HG03558 (cell line): Measurements from ENCODE around the gene FAM13B.
"Not testable (repeated sequence)": the region's sequence is repeated elsewhere in the genome, so short reads cannot be mapped to it uniquely, and the experiment has no call there.

Source experiments
- ATAC-seq: cut with Tn5 transposase; IDR thresholded peaks from one replicate; pipeline ENCODE4 v1.9.1; 2021; ENCODE audit warnings: moderate number of reproducible peaks; ENCODE audit not compliant: unreplicated experiment; ENCODE audit errors: extremely low read depth

Gene FAM13B

DNA sequence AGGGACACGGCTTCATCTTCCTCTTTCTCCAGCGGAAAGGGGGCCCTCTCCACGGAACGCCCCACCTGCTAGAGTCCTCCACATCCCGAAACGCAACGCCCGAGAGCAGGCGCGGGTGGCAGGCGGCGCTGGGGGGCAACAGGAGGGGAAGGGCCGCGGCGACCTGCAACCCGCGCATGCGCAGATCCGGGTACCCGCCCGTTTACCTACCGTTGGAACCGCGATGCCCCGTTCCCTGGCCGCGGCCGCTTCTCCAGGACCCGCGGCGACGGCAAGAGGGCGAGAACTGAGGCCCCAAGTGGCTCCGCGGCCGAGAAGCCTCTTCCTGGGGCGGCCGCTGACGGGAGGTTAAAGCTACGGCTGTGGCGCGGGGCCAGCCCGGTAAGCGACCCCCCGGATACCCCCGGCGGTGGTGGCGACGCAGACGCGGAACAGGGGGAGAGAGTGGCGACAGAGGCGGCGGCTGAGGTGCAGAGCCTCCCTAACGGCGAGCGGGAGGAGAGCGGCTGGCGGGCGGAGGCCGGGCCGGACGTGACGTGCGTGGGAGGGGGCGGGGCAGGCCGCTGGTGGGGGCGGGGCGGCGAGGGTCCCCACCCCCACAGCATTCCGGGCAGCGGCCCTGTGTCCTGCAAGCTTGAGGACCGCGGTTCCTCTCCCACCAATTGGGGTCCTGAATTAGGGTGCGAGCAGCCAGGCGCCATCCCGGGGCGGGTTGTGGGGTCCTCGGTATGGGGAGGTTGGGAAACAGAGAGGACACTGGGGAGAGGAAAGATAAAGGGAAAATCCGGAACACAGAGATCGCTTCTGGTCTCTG, at the start of gene FAM13B:
Gene FAM13B, minus strand, starts transcription at position 508 of the 814 bp plus-strand sequence. CDS start 13,968 bp downstream, outside the sequence.
- peak; percentile 29 for ATAC-seq

DNA sequence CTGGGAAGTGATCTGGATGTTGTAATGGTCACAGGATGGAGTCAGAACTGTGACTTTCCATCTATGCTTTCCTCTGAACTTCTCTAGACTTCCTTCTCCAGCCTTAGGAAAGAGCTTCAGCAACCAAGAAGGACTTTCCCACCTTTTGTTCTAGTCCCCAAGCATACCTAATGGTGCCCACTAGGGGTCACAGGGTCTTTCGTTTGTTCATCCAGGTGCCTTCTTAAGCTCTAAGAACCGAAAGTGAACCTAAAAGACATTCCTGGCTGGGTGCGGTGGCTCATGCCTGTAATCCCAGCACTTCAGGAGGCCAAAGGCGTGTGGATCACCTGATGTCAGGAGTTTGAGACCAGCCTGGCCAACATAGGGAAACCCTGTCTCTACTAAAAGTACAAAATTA, 49.2 kb upstream of the FAM13B start:
- ATAC-seq, result no peak

DNA sequence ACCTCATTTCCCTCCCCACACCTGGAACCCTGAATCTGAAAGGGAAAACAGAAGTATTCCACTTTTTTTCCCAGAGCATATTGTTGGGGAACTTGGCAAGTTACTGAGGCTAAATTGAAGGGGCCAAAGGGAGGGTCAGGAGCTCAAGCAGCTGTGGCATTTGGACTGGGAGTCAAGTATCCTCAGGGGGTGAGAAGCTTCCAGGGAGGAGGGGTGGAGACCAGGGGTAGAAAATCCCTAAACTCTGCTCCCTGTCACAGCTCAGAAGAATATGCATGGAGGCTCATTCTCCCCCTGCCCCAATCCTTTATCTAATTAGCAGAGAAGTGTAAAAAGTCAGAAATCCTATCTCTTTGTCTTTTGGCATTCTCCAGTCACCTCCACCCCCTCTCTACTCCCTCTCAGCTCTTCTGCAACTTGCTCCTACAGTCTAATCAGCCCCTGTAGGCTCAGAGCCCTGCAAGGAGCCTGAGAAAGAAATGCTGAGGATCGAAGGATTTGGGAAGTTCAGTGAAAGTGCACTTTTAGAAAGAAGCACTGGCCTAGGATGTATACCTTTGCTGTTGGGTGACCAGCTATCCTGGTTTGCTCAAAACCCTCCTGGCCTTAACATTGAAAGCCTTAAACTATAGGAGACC, 45.2 kb upstream of the FAM13B start:
- ATAC-seq, result no peak

DNA sequence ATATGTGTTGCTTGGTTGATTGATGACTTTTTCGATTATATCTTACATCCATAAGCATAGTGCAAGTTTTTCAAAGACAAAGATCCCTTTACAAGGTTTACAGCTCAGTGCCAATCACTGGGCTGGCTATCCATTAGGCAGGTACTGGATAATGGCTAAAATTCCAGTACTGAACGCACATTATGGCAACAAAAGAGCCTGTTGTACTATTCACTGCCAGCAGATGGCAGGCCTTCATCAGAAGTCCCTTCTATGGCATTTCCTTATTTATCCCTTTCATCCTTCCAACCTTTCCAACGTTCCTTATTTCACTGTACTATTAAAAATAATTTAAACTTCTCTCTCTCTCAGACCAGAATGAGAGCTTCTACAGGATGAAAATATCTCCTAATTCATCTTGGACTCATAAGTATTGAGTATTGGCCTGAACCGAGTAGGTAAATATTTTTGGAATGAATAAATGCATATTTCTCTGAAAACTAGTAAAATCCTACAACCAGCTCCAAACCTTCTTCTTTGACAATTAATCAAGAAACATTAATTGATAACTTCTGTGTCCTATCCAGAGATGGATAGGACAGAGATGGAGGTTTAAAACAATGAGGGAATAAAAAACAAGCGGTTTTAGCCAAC, 44.3 kb upstream of the FAM13B start:
- no peak for ATAC-seq

DNA sequence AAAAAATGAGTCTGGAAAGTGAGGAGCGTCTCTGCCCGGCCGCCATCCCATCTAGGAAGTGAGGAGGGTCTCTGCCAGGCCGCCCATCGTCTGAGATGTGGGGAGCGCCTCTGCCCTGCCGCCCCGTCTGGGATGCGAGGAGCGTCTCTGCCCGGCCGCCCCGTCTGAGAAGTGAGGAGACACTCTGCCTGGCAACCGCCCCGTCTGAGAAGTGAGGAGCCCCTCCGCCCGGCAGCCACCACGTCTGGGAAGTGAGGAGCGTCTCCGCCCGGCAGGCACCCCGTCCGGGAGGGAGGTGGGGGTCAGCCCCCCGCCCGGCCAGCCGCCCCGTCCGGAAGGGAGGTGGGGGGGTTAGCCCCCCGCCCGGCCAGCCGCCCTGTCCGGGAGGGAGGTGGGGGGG, 37.1 kb upstream of the FAM13B start:
- ATAC-seq, result not testable (repeated sequence)

DNA sequence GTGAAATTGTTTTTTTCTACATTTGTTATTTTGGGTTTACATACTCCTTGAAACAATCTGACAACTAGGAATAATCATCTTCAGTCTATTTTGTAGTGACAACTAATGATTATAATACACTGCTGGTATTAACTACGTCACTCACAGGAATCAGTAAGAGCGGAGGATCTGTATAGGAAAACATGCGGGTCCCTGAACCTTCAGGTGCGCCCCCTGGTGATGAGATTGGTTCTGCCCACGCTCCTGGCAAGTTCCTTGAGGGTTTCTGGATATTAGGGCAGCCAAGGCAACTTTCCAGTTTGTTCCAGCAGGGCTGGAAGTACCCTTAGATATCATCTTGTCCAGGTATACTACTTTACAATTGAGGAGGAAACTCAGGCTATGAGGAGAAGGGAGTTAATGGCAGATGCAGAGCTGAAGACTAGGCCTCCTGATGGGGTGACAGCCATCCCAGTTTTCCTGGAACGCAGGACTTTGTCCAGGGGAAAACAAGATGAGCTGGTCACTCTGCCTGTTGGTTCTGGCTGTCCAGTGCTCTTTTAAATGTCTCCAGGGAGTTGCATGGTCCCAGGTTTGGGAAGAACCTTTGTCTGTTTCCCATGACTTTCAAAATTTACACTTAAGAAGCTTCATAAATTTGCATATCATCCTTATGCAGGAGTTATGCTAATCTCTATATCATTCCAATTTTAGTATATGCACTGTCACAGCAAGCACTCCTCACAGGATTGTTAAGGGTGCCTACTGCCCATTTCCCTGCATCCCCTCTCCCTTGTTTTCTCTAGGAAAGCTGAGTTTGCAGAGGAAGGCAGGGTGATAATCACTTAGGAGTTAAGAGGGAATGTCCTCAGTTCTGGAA, 36.1 kb upstream of the FAM13B start:
- no peak for ATAC-seq

DNA sequence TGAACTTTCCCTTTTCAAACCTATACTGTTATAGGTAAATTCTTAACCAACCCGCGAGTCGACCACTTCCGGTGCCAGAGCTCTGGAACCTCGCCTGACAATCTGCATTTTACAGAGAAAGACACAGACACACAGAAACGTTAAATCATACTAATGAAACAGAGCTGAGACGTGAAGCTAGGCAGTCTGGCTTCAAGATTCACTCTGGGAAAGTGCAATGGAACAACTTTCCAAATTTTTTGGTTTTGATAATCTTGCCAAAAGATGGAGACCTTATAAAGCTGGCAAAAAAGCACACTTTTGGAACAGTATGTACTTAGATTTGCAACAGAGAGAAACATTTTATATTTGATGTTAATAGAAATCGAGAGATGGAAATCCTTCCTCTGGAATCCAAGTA, 35.1 kb upstream of the FAM13B start:
- ATAC-seq, result no peak

DNA sequence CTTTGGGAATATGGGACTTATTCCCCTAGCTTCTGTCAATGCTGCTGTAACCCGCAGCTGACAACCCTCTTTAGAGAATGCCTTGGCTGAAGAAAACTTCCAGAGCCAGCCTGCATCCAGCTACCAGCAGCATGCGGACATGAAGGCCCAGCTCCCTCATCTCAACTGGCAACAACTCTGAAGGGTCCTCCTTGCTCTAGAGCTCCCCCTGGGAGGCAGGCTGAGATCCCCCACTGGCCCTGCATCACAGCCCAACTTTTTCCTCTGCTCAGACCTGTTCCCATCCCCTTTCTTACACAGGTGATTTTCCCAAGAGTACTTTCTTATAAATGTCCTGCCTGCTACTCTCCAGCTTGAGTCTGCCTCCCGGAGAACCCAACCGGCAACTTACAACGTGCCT, 32.2 kb upstream of the FAM13B start:
- no peak for ATAC-seq

DNA sequence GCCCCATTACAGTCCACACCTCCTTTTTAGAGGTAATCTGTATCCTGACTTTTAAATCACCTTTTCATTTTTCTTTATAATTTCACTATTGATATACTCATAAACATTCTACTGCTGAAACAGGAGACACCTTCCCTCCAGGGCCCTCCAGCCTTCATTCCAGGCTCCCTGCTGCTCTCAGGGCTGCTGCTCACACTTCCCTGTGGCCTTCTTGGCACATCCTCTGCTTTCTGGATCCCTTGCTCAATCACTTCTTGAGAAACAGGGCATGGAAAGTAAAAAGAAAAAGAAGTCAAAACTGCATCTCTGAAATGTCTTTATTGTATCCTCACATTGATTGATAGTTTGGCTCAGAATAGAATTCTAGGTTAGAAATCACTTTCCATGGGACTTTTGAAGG, 31.6 kb upstream of the FAM13B start:
- no peak for ATAC-seq

DNA sequence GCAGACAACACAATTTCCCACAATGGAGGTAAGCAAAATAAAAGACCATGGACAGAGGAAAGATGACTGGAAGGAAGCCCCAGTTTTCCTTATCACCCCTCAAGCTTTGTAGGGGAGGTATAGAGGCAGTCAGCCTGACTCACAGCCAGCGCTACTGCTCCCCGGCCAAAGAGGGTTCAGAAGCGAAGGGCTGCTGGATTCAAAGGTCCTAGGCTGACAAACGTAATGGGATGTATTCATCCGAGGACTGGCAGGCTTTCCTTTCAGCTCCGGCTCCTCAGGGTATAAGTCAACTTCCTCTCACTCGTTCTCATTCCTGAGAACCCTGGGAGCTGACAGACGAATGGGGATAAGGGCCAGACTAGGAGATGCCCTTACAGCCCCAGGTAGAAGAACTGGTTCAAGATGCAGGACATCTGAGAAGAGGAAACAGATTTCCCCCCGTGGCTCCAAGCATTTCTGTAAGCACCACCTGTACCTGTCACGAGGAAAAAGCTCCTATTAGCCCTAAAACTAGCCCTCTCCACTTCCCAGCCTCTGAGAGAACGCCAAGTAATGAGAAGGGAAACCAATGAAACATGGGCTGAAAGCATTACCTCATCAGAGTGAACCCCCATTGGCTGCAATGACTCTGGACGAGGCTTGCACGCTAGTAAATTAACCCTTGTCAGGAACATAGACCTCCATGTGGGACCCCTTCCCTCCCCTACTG, 22.1 kb upstream of the FAM13B start:
- ATAC-seq, result no peak

DNA sequence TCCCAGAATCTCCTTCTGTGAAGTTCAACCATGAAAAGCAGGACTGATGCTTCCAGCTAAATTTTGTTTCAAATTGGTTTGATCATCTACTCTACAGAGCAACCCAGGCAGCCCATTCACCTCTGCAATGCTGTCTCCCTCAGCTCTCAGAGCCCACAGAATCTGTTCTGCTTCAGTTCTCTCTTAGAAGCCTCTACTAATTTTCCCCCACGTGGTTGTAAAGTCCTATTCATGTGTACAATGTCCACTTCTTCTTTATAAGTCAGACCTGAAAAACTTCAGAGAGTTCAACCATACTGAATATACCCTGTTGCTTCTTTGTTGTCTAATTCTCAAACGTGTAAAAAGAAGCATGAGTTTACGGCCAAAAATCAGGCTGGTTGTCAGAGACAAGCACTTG, 21.3 kb upstream of the FAM13B start:
- ATAC-seq, result no peak

DNA sequence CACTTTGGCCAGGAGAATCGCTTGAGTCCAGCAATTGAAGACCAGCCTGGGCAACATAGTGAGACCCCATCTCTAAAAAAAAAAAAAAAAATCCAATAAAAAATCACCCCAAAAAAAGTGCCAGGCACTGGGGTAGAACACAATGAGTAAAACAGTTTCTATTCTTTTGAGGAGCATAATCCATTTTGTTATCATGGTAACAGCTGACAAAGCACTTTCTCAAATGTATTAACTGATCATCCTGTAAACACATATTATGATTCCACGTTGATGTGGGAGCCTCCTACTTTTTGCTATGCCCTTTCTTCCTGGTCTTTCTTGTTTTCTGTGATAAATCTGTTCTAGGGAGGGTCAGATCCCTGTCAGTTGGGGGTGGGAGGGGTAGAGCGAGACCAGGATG, 20.7 kb upstream of the FAM13B start:
- ATAC-seq, result no peak

DNA sequence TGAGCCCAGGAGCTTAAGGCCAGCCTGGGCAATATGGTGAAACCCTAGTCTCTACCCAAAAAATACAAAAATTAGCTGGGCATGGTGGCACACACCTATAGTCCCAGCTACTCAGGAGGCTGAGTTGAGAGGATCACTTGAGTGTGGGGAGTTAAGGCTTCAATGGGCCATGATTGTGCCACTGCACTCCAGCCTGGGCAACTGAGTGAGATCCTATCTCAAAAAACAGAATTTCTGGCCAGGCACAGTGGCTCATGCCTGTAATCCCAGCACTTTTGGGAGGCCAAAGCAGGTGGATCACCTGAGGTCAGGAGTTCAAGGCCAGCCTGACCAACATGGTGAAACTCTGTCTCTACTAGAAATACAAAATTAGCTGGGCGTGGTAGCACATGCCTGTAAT, 19.8 kb upstream of the FAM13B start:
- not testable (repeated sequence) for ATAC-seq

DNA sequence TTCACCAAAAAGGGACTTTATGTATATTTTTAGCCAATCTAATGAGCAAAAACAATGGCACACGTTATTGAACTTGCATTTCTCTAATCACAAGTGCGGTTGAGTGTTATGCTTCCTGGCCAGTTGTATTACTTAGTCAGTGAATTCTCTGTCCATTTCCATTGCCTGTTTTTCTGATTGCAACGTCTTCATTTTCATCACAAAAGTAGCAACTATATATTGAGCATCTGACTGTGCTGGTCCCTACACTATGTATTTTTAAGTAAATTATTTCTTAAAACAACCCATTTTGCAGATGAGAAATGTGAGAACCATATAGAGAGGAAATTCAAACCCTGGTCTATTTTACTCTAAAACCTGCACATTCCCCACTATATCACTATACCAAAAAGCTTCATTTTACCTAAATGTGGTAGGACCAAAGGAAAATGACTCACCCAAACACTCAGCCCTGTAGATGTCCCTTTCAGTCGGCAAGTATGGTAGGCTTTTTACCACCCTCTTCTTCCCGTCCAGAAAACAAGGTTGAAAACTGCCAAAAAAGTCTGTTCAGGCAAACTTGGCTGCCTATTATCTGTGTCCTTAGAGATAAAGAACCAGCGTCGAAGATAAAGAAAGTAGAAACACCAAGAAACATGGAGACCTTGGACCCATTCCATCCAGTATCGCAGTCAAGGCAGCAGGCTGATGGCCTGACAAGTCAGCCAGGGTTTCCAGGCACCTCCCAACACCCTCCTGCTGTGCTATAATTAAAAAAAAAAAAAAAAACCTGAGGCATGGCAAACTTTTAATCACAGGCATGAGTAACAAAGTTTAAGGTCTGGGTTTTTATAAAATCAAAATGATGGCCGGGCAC, 18.8 kb upstream of the FAM13B start:
- no peak for ATAC-seq

DNA sequence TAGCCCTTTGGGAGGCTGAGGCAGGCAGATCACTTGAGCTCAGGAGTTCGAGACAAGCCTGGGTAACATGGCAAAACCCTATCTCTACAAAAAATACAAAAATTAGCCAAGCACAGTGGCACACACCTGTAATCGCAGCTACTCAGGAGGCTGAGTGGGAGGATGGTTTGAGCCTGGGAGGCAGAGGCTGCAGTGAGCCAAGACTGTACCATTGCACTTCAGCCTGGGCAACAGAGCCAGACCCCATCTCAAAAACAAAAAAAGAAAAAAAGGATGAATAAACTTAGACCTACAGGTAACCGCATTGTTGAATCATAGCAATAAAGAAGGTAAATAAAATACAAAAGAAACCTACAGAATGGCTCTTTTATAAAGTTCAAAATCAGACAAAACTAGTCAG, 12.4 kb upstream of the FAM13B start:
- ATAC-seq, result not testable (repeated sequence)

DNA sequence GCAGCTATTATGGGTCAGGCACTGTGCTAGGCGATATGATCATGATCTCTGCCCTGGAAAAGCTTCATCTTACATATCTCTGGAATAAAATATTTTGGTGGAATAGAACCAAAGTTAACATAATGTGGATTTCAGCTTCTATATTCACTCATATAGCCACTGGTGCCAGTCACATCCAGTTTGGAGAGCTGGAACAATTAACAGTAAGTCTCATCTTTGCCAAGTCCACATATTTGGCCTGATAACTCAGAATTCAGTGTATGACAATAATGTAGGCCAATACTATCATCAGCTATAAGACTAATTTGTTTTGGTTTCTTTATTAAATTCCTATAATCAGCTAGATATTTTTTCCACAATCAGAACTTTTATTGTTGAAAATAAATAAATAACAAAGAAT, 5.9 kb upstream of the FAM13B start:
- no peak for ATAC-seq

DNA sequence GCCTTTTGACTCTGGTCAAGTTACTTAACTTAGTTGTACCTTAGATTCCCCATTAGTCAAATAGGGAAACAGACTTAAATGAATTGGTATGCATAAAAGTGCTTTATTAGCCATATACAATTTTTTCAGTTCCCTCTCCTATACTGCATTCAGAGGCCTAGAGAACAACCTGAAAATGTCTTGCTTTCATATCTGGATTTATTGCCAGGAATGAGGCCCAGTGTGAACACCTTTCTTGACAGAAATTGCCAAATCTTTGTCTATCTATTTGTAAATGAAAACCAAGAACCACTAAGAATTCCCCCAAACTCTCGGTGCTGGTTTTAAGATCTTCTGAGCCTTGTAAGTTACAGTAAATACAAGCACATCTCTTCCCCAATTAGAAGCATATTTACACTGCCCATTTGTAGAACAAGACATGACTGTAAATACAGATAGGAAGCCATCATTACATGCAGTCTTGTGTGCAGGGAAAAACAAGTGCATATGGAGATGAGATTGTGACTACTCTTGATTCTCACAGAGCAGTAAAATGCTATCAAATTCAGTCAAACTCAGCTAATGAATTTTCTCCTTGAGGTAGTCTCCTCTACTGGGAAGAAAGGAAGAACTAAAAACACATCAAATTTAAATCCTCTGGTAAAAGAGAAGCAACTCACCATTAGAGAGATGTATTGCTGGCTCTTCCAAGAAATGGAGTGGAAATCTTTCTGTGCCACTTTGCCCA, 5.2 kb upstream of the FAM13B start:
- ATAC-seq, result no peak

DNA sequence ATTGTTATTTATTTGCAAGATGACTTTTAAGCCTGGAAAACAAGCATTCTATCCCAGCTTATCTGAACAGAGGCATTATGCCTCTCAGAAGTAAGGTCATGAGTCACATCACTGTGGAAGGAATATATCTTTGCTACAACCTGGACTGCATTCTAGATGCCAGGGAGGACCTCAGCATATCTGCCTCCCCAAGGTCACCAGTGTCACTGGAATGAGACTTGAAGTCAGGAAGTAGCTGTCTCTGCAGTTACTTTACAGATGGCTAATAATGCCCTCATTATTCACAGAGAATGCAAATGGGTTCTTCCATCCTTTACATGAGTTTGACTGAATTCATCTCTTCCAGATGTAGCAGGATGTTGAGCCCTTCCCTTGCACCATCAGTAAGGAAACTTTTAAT, 4.4 kb upstream of the FAM13B start:
- ATAC-seq, result no peak
